Measurements from ENCODE around the gene OR5AL1. TPM values are rescaled to one million over a fixed set of nuclear protein-coding genes. Genes with fewer than 3 reads are reported as not detected.
"Not testable (repeated sequence)": the region's sequence is repeated elsewhere in the genome, so short reads cannot be mapped to it uniquely, and the experiment has no call there.

OR5AL1 gene
- not detected in 2 replicates for total RNA-seq

DNA sequence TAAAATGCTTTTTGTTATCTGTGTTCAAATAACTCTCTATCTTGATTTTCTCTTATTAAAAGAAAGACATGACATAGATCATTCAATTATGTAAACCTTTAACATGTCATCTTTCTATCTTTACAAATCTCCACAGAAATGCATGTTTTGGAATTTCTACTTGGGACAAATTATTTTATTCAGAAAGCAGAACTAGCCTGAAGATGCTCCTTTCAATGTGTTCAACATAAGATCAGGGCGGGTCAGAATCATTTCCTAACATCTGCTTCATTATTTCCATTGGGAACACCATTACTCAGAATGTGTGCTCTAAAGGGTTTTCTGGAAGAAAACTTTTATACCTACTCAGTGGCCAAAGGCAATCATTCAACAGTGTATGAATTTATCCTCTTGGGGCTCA lies at the start of gene OR5AL1:
Gene OR5AL1, plus strand, starts transcription at position 301 of the 400 bp plus-strand sequence.
- H3K4me3 ChIP-seq (ENCODE audit: low read depth, low read length) = no peak within 1 kb of the TSS
- DNase-seq (ENCODE audit: low read depth) = no peak
- TF ChIP-seq, protein P1, sequence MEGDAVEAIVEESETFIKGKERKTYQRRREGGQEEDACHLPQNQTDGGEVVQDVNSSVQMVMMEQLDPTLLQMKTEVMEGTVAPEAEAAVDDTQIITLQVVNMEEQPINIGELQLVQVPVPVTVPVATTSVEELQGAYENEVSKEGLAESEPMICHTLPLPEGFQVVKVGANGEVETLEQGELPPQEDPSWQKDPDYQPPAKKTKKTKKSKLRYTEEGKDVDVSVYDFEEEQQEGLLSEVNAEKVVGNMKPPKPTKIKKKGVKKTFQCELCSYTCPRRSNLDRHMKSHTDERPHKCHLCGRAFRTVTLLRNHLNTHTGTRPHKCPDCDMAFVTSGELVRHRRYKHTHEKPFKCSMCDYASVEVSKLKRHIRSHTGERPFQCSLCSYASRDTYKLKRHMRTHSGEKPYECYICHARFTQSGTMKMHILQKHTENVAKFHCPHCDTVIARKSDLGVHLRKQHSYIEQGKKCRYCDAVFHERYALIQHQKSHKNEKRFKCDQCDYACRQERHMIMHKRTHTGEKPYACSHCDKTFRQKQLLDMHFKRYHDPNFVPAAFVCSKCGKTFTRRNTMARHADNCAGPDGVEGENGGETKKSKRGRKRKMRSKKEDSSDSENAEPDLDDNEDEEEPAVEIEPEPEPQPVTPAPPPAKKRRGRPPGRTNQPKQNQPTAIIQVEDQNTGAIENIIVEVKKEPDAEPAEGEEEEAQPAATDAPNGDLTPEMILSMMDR (conservative IDR thresholded peaks at IDR 0.05; ENCODE audit: low read depth, low read length) = no peak

DNA sequence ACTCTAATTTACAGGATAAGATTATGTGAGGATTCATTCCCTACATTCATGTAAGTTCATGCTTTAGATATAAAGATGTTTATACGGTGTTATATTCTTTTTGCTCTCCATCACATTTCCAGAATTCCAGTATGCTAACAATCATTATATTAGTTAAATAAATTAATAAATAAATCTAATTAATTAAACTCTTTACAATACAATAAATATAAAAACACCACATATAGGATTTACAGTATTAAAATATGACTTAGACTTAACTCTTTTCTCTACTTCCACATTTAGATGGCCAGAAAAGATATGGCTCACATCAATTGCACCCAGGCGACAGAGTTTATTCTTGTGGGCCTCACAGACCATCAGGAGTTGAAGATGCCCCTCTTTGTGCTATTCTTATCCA lies 37.2 kb upstream of the OR5AL1 start, which contains the start of gene OR8U1:
Gene OR8U1, plus strand, starts transcription at position 301 of the 400 bp plus-strand sequence. Its CDS starts 0 bp downstream, at position 301.
- TF ChIP-seq, protein P1 (conservative IDR thresholded peaks at IDR 0.05; ENCODE audit: low read depth, low read length) = no peak
- H3K4me3 ChIP-seq (ENCODE audit: low read depth, low read length) = no peak within 1 kb of the TSS
- no peak for DNase-seq (ENCODE audit: low read depth)

DNA sequence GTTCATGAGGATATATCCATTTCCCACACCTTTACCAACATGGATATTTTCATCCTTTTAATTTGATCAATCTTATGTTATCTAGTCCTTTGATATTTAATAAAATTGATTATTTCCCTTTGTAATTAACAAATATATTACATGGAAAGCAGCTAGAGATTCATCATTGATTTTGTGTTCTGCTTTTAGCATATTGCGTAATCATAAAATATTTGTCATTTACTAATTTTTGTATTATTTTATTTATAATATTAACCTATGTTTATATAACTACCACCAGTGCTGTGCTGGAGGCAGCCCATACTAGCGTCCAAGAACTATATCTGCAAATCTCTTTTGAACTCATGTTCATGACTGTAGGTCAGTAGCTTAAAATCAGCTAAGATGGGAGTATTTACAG lies 32.4 kb upstream of the OR5AL1 start:
- TF ChIP-seq, protein P1 (conservative IDR thresholded peaks at IDR 0.05; ENCODE audit: low read depth, low read length) = no peak
- DNase-seq (ENCODE audit: low read depth) = no peak
- no peak overlapping the region for H3K4me3 ChIP-seq (ENCODE audit: low read depth, low read length)

DNA sequence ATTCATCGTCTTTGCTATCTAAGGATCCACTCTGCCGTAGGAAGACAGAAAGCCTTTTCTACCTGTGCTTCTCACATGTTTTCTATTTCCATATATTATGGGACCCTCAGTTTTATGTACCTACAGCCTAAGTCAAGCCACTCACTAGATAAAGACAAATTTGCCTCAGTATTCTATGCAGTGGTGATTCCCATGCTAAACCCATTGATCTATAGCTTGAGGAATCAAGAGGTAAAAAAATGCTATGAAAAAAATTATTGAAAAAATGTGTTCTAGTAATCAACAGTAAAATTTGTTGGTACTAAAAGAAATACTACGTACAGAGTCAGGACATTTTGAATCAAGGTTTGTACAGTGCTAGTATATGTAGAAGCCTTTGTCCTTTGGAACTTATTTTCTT lies 18.1 kb upstream of the OR5AL1 start:
- no peak for DNase-seq (ENCODE audit: low read depth)
- H3K4me3 ChIP-seq (ENCODE audit: low read depth, low read length) = no peak overlapping the region
- TF ChIP-seq, protein P1 (conservative IDR thresholded peaks at IDR 0.05; ENCODE audit: low read depth, low read length) = no peak

DNA sequence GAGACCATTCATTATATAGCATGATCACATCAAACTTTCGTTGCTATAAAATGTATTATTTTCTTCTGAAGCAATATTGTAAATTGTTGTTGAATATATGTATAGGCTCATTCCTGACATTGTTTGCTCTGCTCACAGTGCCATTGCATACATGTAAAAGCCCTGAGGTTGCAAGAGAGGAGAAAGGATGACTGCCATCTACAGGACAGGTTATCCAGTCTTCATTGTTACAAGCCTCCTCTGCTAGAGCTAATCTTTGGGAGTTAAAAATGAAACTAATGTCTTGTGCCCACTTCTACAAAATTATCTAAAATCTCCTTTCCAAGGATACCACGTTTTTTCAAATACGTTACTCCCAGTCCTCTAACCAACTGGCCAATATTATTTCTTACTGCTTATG lies 16.4 kb upstream of the OR5AL1 start:
- no peak for DNase-seq (ENCODE audit: low read depth)
- TF ChIP-seq, protein P1 (conservative IDR thresholded peaks at IDR 0.05; ENCODE audit: low read depth, low read length) = no peak
- no peak overlapping the region for H3K4me3 ChIP-seq (ENCODE audit: low read depth, low read length)

DNA sequence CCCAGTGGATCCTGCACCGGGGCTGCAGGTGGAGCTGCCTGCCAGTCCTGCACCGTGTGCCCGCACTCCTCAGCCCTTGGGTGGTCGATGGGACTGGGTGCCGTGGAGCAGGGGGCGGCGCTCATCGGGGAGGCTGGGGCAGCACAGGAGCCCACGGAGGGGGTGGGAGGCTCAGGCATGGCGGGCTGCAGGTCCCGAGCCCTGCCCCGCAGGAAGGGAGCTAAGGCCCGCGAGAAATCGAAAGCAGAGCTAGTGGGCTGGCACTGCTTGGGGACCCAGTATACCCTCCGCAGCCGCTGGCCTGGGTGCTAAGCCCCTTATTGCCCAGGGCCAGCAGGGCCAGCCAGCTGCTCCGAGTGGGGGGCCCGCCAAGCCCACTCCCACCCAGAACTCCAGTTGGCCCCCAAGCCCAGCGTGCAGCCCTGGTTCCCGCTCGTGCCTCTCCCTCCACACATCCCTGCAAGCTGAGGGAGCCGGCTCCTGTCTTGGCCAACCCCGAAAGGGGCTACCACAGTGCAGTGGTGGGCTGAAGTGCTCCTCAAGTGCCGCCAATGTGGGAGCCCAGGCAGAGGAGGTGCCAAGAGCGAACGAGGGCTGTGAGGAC lies 10.5 kb upstream of the OR5AL1 start:
- H3K4me3 ChIP-seq (ENCODE audit: low read depth, low read length); DNase-seq (ENCODE audit: low read depth): not testable (repeated sequence)

DNA sequence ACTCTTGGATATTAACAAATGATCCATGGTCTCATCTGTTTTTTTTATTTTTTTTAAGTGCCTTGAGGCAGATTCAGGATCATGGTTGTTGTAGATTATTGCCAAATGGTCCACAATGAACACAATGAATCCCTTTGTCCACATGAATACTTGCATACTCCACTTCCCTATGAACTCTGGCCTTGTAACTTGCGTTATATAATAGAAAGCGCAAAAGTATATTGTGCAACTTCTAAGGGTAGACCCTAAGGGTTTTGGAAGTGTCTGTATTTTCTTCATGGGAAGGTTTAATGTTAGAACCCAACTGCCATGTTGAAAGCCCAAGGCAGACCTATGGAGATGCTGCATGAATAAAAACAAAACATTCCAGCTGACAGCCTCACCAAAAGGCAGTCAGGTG lies 8.1 kb upstream of the OR5AL1 start:
- no peak for DNase-seq (ENCODE audit: low read depth)
- H3K4me3 ChIP-seq (ENCODE audit: low read depth, low read length) = no peak overlapping the region
- TF ChIP-seq, protein P1 (conservative IDR thresholded peaks at IDR 0.05; ENCODE audit: low read depth, low read length) = no peak

Data from epithelial cell of proximal tubule (primary cell).